HCT116 (cell line): ENCODE data around the gene CLK3. TPM values are rescaled to one million over a fixed set of nuclear protein-coding genes. Genes with fewer than 3 reads are reported as not detected.

Source experiments
- ATAC-seq: fragments of 200-7000 bp; cut with Tn5 transposase; 2 replicates; pipeline ENCODE4 v1.9.1; 2020; ENCODE audit warnings: mild to moderate bottlenecking, moderate library complexity
- BruUV-seq: library from RNA; stranded (reverse); fragments of 400-500 nt; replicated peaks from 2 replicates; lab custom pipeline; 2021; lab: Mats Ljungman, UMichigan
- CTCF ChIA-PET: fragments of 300-600 bp; sonication (Branson Sonifier 250); formaldehyde crosslinking; loops from one replicate; lab custom pipeline; 2021; ENCODE audit warnings: antibody characterized with exemption; lab: Charles Lee
- POLR2A ChIA-PET: fragments of 300-600, 350-600 bp; sonication (Branson Sonifier 250); formaldehyde crosslinking; loops from one replicate; lab custom pipeline; 2021; ENCODE audit warnings: antibody characterized with exemption; lab: Charles Lee
- RAD21 ChIA-PET, 2 experiments: fragments of 300-600 bp; sonication (Branson Sonifier 250); formaldehyde crosslinking; loops; one replicate each; lab custom pipeline; 2023; ENCODE audit warnings: low total read pairs in 2 of 2; ENCODE audit not compliant: uncharacterized antibody in 2 of 2, unreplicated experiment in 2 of 2, low non-redundant PET in 1 of 2; lab: Charles Lee
- DNase-seq: peaks from one replicate; pipeline ENCODE4 v3.0.0-alpha.2; 2010; ENCODE audit warnings: low read depth, low spot score
- H2AFZ ChIP-seq: fragments of 200-600 bp; shearing (Covaris generic), sonication (generic); 2 replicates; pipeline ENCODE4 v1.6.1; 2017; ENCODE audit warnings: low read depth, mixed run types, mixed read lengths, antibody characterized with exemption, low read length; ENCODE audit not compliant: poor library complexity, severe bottlenecking
- H3K27ac ChIP-seq: 2 replicates; pipeline ENCODE4 v1.5.1; 2012; ENCODE audit warnings: low read depth, low read length
- H3K27me3 ChIP-seq: fragments of 200-600 bp; sonication (generic); 2 replicates; pipeline ENCODE4 v1.6.1; 2016; ENCODE audit warnings: mixed run types, low read length, mixed read lengths; ENCODE audit not compliant: insufficient read depth
- H3K36me3 ChIP-seq, 2 experiments: fragments of 200-500 bp in 1 of 2; fragments of 200-600 bp in 1 of 2; sonication (Bioruptor generic) in 1 of 2; sonication (generic) in 1 of 2; 2 replicates each; pipeline versions ENCODE4 v1.5.1 to v1.6.1; 2014 to 2016; ENCODE audit warnings: low read length in 2 of 2, inconsistent platforms in 1 of 2, mixed read lengths in 1 of 2, mixed run types in 1 of 2; ENCODE audit not compliant: insufficient read depth in 2 of 2, control insufficient read depth in 1 of 2
- H3K4me1 ChIP-seq, 2 experiments: fragments of 200-600 bp in 1 of 2; sonication (generic) in 1 of 2; 2 replicates each; pipeline versions ENCODE4 v1.5.1 to v1.6.1; 2012 to 2017; ENCODE audit warnings: low read length in 2 of 2, inconsistent platforms in 1 of 2, mild to moderate bottlenecking in 1 of 2, mixed read lengths in 1 of 2, mixed run types in 1 of 2, moderate library complexity in 1 of 2; ENCODE audit not compliant: insufficient read depth in 2 of 2, control insufficient read depth in 1 of 2
- H3K4me2 ChIP-seq: fragments of 200-600 bp; sonication (generic); 2 replicates; pipeline ENCODE4 v1.6.1; 2017; ENCODE audit warnings: mixed run types, low read length, mixed read lengths
- H3K4me3 ChIP-seq, 2 experiments: fragments of 200-600 bp in 1 of 2; sonication (generic) in 1 of 2; replicated peaks in 1 of 2; 2 replicates each; pipeline ENCODE4 v1.5.1; 2011 to 2016; ENCODE audit warnings: low read length in 2 of 2, control low read depth in 1 of 2, low read depth in 1 of 2, mild to moderate bottlenecking in 1 of 2, mixed read lengths in 1 of 2, mixed run types in 1 of 2
- H3K79me2 ChIP-seq: fragments of 200-600 bp; sonication (generic); 2 replicates; pipeline ENCODE4 v1.6.1; 2017; ENCODE audit warnings: mild to moderate bottlenecking, mixed run types, low read length, moderate library complexity, mixed read lengths; ENCODE audit not compliant: insufficient read depth
- H3K9ac ChIP-seq: fragments of 200-600 bp; sonication (generic); 2 replicates; pipeline ENCODE4 v1.6.1; 2016; ENCODE audit warnings: low read length, mixed read lengths
- H3K9me2 ChIP-seq: fragments of 200-600 bp; sonication (generic), shearing (Covaris generic); 2 replicates; pipeline ENCODE4 v1.6.1; 2017; ENCODE audit warnings: mixed run types, mild to moderate bottlenecking, moderate library complexity; ENCODE audit not compliant: insufficient read depth
- H3K9me3 ChIP-seq, 2 experiments: fragments of 200-500 bp in 1 of 2; fragments of 200-600 bp in 1 of 2; sonication (Bioruptor generic) in 1 of 2; sonication (generic) in 1 of 2; 2 replicates each; pipeline ENCODE4 v1.6.1; 2014 to 2017; ENCODE audit warnings: low read length in 2 of 2, mixed read lengths in 2 of 2, inconsistent platforms in 1 of 2, low read depth in 1 of 2, mild to moderate bottlenecking in 1 of 2, mixed run types in 1 of 2, moderate library complexity in 1 of 2; ENCODE audit not compliant: control insufficient read depth in 1 of 2, insufficient read depth in 1 of 2
- H4K20me1 ChIP-seq: fragments of 200-600 bp; sonication (generic), shearing (Covaris generic); 2 replicates; pipeline ENCODE4 v1.6.1; 2017; ENCODE audit warnings: mixed run types, mild to moderate bottlenecking, moderate library complexity; ENCODE audit not compliant: insufficient read depth
- CBX3 ChIP-seq: IDR thresholded peaks from 2 replicates; pipeline ENCODE4 v1.6.1; 2012; ENCODE audit warnings: low read depth
- CEBPB ChIP-seq: IDR thresholded peaks from 2 replicates; pipeline ENCODE4 v1.6.1; 2012; ENCODE audit warnings: low read depth
- EGR1 ChIP-seq: IDR thresholded peaks from 2 replicates; pipeline ENCODE4 v1.6.1; 2012; ENCODE audit warnings: low read depth
- FOSL1 ChIP-seq: IDR thresholded peaks from 2 replicates; pipeline ENCODE4 v1.6.1; 2012; ENCODE audit warnings: low read depth
- POLR2A ChIP-seq: IDR thresholded peaks from 2 replicates; pipeline ENCODE4 v1.7.0; 2011; ENCODE audit warnings: borderline replicate concordance; ENCODE audit not compliant: insufficient read depth, insufficient read length; ENCODE audit errors: extremely low read depth
- RAD21 ChIP-seq: IDR thresholded peaks from 2 replicates; pipeline ENCODE4 v1.6.1; 2012; ENCODE audit warnings: low read depth, mild to moderate bottlenecking
- SIN3A ChIP-seq: IDR thresholded peaks from 2 replicates; pipeline ENCODE4 v1.6.1; 2012; ENCODE audit warnings: low read depth
- intact Hi-C: fragments of 100-400 bp; cut with micrococcal nuclease; formaldehyde crosslinking; loops from 2 replicates; pipeline ENCODE4 v1.10.0; 2022
- total RNA-seq: library from RNA; stranded (reverse); gene quantifications from one replicate; pipeline ENCODE4 v1.2.1, GENCODE V29; 2021; ENCODE audit not compliant: unreplicated experiment
- TF ChIP-seq, protein P1 (sequence below): IDR thresholded peaks from 2 replicates; pipeline ENCODE4 v1.6.1; 2012; ENCODE audit warnings: low read depth

Gene CLK3
- total RNA-seq, 1 experiment from 2014 or later, result 79.3 TPM

DNA sequence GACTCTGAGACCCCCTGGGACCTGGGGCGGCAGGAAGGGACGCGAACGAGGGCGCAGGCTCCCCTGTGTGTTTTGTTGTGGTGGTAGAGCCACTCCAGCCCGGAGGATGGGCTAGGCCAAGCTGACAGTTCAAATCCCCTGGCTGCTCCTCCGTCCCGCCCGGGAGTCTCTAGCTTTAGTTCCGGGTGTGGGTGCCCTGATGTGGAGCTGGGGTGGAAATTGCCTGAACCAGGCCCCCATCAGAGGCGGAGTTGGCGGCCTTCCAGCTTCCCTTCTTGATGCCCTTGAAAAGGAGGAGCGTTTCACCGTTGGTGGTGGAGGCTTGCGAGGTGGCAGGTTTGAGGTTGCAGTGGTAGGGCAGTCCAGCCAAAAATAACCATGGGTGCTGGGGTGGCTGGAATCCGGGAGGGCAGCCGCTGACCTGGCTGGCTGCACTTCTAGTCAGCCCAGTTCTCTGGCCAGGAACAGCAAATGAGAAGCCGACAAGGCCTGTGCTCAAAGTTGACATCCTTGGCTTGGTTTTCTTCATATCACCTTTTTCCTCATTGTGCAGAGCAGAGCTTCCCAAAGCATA is 817 bp downstream of the CLK3 start:
- POLR2A ChIA-PET, result no interaction called here
- Histone ChIP-seq H3K9me2 (no peaks in the 10 kb centered on the region), H3K36me3 (peaks cover 0 to 21% of the 10 kb centered on the region in 2 experiments; a peak in 2 of 4 replicates), H3K27me3 (no peaks in the 10 kb centered on the region), H3K4me1 (peaks cover 9 to 36% of the 10 kb centered on the region in 2 experiments; a peak in 3 of 4 replicates), H3K4me3 (peak overlapping the region; percentile 99), H3K27ac (peak overlapping the region; percentile 90), H3K4me2 (peak overlapping the region; percentile 92), H3K9me3 (no peaks in the 10 kb centered on the region), H4K20me1 (peaks cover 4% of the 10 kb centered on the region; the same call in 1 of the 2 replicates), H3K79me2 (peaks cover 58% of the 10 kb centered on the region), H2AFZ (no peak overlapping the region), H3K9ac (peak overlapping the region; percentile 99)
- CTCF ChIA-PET, result interaction anchor here (0.6 to 1.3 kb wide), 4 partner anchors 20 to 277 kb away, joined by 3 to 4 read pairs (median 3); no protein-coding TSS in a partner anchor
- no peak for ATAC-seq
- no TSS peak for BruUV-seq
- no peak for TF ChIP-seq CBX3
- TF ChIP-seq, protein P1, sequence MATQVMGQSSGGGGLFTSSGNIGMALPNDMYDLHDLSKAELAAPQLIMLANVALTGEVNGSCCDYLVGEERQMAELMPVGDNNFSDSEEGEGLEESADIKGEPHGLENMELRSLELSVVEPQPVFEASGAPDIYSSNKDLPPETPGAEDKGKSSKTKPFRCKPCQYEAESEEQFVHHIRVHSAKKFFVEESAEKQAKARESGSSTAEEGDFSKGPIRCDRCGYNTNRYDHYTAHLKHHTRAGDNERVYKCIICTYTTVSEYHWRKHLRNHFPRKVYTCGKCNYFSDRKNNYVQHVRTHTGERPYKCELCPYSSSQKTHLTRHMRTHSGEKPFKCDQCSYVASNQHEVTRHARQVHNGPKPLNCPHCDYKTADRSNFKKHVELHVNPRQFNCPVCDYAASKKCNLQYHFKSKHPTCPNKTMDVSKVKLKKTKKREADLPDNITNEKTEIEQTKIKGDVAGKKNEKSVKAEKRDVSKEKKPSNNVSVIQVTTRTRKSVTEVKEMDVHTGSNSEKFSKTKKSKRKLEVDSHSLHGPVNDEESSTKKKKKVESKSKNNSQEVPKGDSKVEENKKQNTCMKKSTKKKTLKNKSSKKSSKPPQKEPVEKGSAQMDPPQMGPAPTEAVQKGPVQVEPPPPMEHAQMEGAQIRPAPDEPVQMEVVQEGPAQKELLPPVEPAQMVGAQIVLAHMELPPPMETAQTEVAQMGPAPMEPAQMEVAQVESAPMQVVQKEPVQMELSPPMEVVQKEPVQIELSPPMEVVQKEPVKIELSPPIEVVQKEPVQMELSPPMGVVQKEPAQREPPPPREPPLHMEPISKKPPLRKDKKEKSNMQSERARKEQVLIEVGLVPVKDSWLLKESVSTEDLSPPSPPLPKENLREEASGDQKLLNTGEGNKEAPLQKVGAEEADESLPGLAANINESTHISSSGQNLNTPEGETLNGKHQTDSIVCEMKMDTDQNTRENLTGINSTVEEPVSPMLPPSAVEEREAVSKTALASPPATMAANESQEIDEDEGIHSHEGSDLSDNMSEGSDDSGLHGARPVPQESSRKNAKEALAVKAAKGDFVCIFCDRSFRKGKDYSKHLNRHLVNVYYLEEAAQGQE, result no peak
- no peak for TF ChIP-seq POLR2A
- no peak for DNase-seq
- RAD21 ChIA-PET, result no interaction called here
- intact Hi-C loops, result no loop called here

GRCh38 chr15:74616996-74617395 is 1.4 kb downstream of the CLK3 start:
- CTCF ChIA-PET, result interaction anchor here (0.6 to 1.3 kb wide), 3 partner anchors 20 to 277 kb away, joined by 3 to 4 read pairs (median 3); no protein-coding TSS in a partner anchor
- H3K4me1 ChIP-seq, result peaks cover 9 to 36% of the 10 kb centered on the region in 2 experiments; a peak in 3 of 4 replicates
- peaks cover under 1 to 26% of the 10 kb centered on the region in 2 experiments; a peak in 3 of 4 replicates for H3K36me3 ChIP-seq
- TSS peak; percentile 52 for BruUV-seq
- H3K27me3 ChIP-seq, result no peaks in the 10 kb centered on the region
- H3K4me3 ChIP-seq, result peak overlapping the region; percentile 99
- no peaks in the 10 kb centered on the region for H3K9me2 ChIP-seq
- peaks cover 63% of the 10 kb centered on the region for H3K79me2 ChIP-seq
- H3K4me2 ChIP-seq, result peak overlapping the region; percentile 92
- no peaks in the 10 kb centered on the region for H3K9me3 ChIP-seq
- no peak for DNase-seq
- RAD21 ChIA-PET, result no interaction called here
- TF ChIP-seq EGR1, result no peak
- TF ChIP-seq, protein P1, result no peak
- TF ChIP-seq CEBPB, result no peak
- TF ChIP-seq RAD21, result no peak
- no peak for TF ChIP-seq FOSL1
- no peak for TF ChIP-seq SIN3A
- intact Hi-C loops, result no loop called here
- no peak overlapping the region for H2AFZ ChIP-seq
- peak overlapping the region; percentile 99 for H3K9ac ChIP-seq
- H3K27ac ChIP-seq, result no peak overlapping the region
- POLR2A ChIA-PET, result interaction anchor here (1.2 kb wide), 1 partner anchor 152 kb away, joined by 3 read pairs; no protein-coding TSS in a partner anchor
- H4K20me1 ChIP-seq, result peaks cover 6% of the 10 kb centered on the region; the same call in 1 of the 2 replicates
- ATAC-seq, result no peak
